MCF 10A (cell line): ENCODE measurements around the gene C10orf95. TPM values are rescaled to one million over a fixed set of nuclear protein-coding genes. Genes with fewer than 3 reads are reported as not detected.

Experiments used
- BruUV-seq: library from RNA; stranded (reverse); fragments of 400-500 nt; replicated peaks from 2 replicates; lab custom pipeline; 2021; lab: Mats Ljungman, UMichigan
- CTCF ChIA-PET: fragments of 300-600 bp; sonication (Branson Sonifier 250); formaldehyde crosslinking; extraction: SDS; loops from one replicate; lab custom pipeline; 2021; ENCODE audit warnings: antibody characterized with exemption, inconsistent platforms; lab: Yijun Ruan, JAX
- POLR2A ChIA-PET: fragments of 300-600, 350-650 bp; sonication (Branson Sonifier 250); formaldehyde crosslinking; extraction: SDS; loops from one replicate; lab custom pipeline; 2020; ENCODE audit warnings: antibody characterized with exemption, inconsistent platforms; lab: Yijun Ruan, JAX
- DNase-seq: peaks from one replicate; pipeline ENCODE4 v3.0.0-alpha.2; 2018; ENCODE audit not compliant: unreplicated experiment
- H3K27ac Mint-ChIP-seq: one replicate; pipeline ENCODE4 v1.8.0; 2022; ENCODE audit warnings: mild to moderate bottlenecking, low read depth, mixed read lengths; ENCODE audit not compliant: unreplicated experiment
- H3K27me3 Mint-ChIP-seq: one replicate; pipeline ENCODE4 v1.8.0; 2022; ENCODE audit warnings: mixed read lengths; ENCODE audit not compliant: insufficient read depth, unreplicated experiment
- H3K36me3 Mint-ChIP-seq: one replicate; pipeline ENCODE4 v1.8.0; 2022; ENCODE audit warnings: mild to moderate bottlenecking, moderate library complexity, mixed read lengths; ENCODE audit not compliant: insufficient read depth, unreplicated experiment
- H3K4me1 Mint-ChIP-seq: one replicate; pipeline ENCODE4 v1.8.0; 2022; ENCODE audit warnings: mixed read lengths; ENCODE audit not compliant: insufficient read depth, unreplicated experiment
- H3K4me3 Mint-ChIP-seq: one replicate; pipeline ENCODE4 v1.8.0; 2022; ENCODE audit warnings: mild to moderate bottlenecking, moderate library complexity, mixed read lengths; ENCODE audit not compliant: unreplicated experiment
- H3K9me3 Mint-ChIP-seq: one replicate; pipeline ENCODE4 v1.8.0; 2022; ENCODE audit warnings: mixed read lengths; ENCODE audit not compliant: unreplicated experiment
- intact Hi-C: fragments of 100-400 bp; cut with micrococcal nuclease; formaldehyde crosslinking; loops from 2 replicates; pipeline ENCODE4 v1.14.1; 2022
- total RNA-seq: library from RNA; stranded (reverse); gene quantifications from 2 replicates; pipeline ENCODE4 v1.2.3, GENCODE V29; 2022
- TF ChIP-seq, protein P1 (sequence below): fragments of 200-600 bp; IDR thresholded peaks from one replicate; pipeline ENCODE4 v1.8.0; 2022; ENCODE audit warnings: antibody characterized with exemption, mild to moderate bottlenecking; ENCODE audit not compliant: unreplicated experiment

The C10orf95 gene
- total RNA-seq, 1 experiment from 2014 or later: 0.63 TPM

DNA sequence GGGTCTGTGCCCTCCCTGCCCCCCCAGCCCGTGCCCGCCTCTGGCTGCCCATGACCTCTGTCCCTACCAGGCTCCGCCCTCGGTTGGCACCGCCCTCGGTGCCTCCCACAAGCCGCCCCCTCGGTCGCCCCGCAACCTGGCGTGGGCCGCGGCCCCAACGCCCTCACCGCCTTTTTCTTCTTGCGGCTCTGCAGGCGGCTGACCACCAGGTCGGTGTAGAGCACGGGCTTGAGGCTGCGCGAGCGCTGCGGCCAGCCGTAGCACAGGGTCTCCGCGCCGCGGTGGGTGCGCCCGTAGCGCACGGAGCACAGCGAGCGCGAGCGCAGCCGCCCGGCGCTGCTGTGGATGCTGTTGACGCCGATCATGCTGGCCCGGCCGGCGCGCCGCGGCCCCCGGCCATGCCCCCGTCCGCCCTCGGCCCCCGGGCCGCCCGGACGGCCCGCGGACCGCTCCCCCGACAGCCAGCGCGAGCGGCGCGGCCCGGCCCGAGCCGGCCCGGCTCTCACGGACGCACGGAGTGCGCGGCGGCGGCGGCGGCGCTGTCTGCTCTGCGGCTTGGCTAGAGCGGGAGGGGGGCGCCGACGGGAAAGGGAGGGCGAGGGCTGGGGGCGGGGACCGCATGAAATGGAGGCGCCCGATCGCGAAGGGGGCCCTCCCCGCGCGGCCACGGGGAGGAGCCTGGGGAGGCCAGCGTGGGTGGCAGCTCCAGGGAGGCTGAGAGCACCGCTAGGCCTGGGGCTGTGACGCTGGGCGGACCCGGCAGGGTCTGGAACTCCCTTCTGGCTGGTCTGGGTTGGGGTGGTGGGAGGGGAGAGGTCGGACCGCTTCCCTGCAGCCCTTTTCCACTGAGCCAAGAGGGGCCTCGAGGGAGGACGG, 42.4 kb downstream of the C10orf95 start:
- BruUV-seq: no TSS peak
- H3K9me3 Mint-ChIP-seq: no peaks in the 10 kb centered on the region
- DNase-seq: no peak
- intact Hi-C loops: no loop called here
- H3K4me1 Mint-ChIP-seq: no peaks in the 10 kb centered on the region
- TF ChIP-seq, protein P1, sequence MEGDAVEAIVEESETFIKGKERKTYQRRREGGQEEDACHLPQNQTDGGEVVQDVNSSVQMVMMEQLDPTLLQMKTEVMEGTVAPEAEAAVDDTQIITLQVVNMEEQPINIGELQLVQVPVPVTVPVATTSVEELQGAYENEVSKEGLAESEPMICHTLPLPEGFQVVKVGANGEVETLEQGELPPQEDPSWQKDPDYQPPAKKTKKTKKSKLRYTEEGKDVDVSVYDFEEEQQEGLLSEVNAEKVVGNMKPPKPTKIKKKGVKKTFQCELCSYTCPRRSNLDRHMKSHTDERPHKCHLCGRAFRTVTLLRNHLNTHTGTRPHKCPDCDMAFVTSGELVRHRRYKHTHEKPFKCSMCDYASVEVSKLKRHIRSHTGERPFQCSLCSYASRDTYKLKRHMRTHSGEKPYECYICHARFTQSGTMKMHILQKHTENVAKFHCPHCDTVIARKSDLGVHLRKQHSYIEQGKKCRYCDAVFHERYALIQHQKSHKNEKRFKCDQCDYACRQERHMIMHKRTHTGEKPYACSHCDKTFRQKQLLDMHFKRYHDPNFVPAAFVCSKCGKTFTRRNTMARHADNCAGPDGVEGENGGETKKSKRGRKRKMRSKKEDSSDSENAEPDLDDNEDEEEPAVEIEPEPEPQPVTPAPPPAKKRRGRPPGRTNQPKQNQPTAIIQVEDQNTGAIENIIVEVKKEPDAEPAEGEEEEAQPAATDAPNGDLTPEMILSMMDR: no peak
- H3K36me3 Mint-ChIP-seq: no peaks in the 10 kb centered on the region
- CTCF ChIA-PET: interaction anchor here (1.5 kb wide), 1 partner anchor 9 kb away, joined by 9 read pairs; no protein-coding TSS in a partner anchor
- peak overlapping the region; percentile 55 for H3K4me3 Mint-ChIP-seq
- no peak overlapping the region for H3K27ac Mint-ChIP-seq
- POLR2A ChIA-PET: interaction anchor here (0.5 to 1.9 kb wide), 4 partner anchors 11 to 28 kb away, joined by 3 to 9 read pairs (median 5); partner anchors contain the start of genes CUEDC2, FBXL15 and NFKB2
- peaks cover 53% of the 10 kb centered on the region for H3K27me3 Mint-ChIP-seq

DNA sequence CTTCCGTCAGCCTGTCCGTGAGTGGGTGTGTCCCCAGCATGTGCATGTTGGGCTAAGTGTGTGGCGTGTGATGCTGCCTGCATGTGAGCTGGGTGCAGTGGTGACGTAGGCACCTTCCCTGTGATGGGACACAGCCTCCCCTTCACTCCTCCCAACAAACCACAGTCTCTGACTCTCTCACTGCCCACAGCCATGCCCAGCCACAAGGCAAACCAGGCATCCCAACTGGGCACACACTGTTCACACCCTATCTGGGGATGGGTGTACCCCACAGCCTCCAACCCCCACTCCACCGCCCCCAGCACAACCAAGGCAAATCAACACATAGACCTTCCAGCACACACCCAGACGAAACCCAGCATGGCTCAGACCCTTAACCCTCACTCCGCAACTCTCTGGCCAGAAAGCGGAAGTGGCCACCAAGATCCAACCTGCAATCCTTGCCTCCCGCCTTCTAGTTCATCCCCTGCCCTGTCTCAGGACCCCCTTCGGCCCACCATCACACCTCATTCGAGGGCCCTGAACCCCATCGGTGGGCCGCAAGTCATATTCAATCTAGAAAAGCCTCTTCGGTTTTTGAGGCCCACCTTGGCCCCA, 43.1 kb downstream of the C10orf95 start:
- H3K4me1 Mint-ChIP-seq: no peaks in the 10 kb centered on the region
- ChIA-PET CTCF (interaction anchor here (1.5 kb wide), 3 partner anchors 15 to 55 kb away, joined by 3 to 11 read pairs (median 3); no protein-coding TSS in a partner anchor), POLR2A (interaction anchor here (1.0 kb wide), 1 partner anchor 12 kb away, joined by 4 read pairs; the partner anchor contains the start of gene FBXL15)
- H3K27ac Mint-ChIP-seq: no peak overlapping the region
- no peak overlapping the region for H3K4me3 Mint-ChIP-seq
- BruUV-seq: no TSS peak
- H3K9me3 Mint-ChIP-seq: no peaks in the 10 kb centered on the region
- TF ChIP-seq, protein P1: no peak
- intact Hi-C loops: no loop called here
- H3K36me3 Mint-ChIP-seq: peaks cover 4% of the 10 kb centered on the region
- H3K27me3 Mint-ChIP-seq: peaks cover 53% of the 10 kb centered on the region
- DNase-seq: no peak

- Mint-ChIP-seq H3K4me1 (peaks cover under 1% of the 10 kb centered on the region), H3K9me3 (no peaks in the 10 kb centered on the region), H3K27me3 (peaks cover 47% of the 10 kb centered on the region), H3K27ac (no peak overlapping the region), H3K36me3 (peaks cover 4% of the 10 kb centered on the region), H3K4me3 (no peak overlapping the region)
- TF ChIP-seq, protein P1: no peak
- POLR2A ChIA-PET: interaction anchor here (1.0 kb wide), 1 partner anchor 13 kb away, joined by 4 read pairs; the partner anchor contains the start of gene FBXL15
- intact Hi-C loops: no loop called here
- CTCF ChIA-PET: interaction anchor here (0.5 to 1.5 kb wide), 5 partner anchors 14 to 55 kb away, joined by 3 to 11 read pairs (median 3); no protein-coding TSS in a partner anchor
- no TSS peak for BruUV-seq
- DNase-seq: no peak
Measured at GRCh38 chr10:102407425-102408130, 43.8 kb downstream of the C10orf95 start.
